Measurements from ENCODE around the gene ADCK2. TPM values are rescaled to one million over a fixed set of nuclear protein-coding genes. Genes with fewer than 3 reads are reported as not detected.
"Not testable (repeated sequence)": the region's sequence is repeated elsewhere in the genome, so short reads cannot be mapped to it uniquely, and the experiment has no call there.

Gene ADCK2
- total RNA-seq, 1 donor from 2014 or later, result 22.4 TPM

GRCh38 chr7:140695381-140695780 is 22.6 kb downstream of the ADCK2 start:
- no peak for DNase-seq (ENCODE audit: low spot score)

GRCh38 chr7:140696024-140696679 is 23.4 kb downstream of the ADCK2 start:
- peak; percentile 95 for DNase-seq (ENCODE audit: low spot score)

DNA sequence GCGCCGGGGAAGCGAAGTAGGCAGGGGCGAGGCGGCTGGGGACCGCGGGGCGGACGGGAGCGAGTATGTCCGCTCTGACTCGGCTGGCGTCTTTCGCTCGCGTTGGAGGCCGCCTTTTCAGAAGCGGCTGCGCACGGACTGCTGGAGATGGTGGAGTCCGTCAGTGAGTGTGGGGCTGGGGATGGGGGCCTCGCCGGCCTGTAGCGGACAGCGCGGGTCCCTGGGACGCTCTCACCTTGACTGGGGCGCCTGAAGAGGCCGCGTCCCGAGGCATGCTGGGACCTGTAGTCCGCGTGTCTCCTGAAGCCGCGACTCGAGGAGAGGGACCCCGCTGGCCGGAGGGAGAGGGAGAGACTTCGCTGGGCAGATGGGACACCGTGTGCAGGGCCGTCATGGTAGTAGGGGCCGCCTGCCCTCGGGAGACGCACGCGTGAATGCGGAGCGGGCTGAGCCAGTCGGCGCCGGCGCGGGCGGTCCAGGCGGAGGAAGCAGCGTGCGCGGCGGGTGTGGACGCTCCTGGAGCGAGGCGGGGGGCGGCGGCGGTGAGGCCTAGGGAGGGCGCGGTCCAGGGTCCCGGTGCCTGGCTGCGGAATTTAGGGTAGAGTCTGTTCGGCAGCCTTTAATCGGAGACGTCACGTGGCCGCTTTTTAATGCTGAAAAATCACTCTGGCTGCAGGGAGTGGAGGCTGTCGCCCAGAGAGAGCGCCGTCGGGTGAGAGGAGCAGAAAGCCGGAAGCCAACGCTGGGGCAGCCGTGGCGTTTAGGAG is 24.1 kb downstream of the ADCK2 start, which contains the start of gene NDUFB2:
NDUFB2 (plus strand) TSS at position 29 of the 767 bp plus-strand sequence; CDS start at position 66, 37 bp downstream.
- peak; percentile 52 for DNase-seq (ENCODE audit: low spot score)

- DNase-seq (ENCODE audit: low spot score), result no peak
Observed at GRCh38 chr7:140697447-140698143, 24.9 kb downstream of the ADCK2 start.

DNA sequence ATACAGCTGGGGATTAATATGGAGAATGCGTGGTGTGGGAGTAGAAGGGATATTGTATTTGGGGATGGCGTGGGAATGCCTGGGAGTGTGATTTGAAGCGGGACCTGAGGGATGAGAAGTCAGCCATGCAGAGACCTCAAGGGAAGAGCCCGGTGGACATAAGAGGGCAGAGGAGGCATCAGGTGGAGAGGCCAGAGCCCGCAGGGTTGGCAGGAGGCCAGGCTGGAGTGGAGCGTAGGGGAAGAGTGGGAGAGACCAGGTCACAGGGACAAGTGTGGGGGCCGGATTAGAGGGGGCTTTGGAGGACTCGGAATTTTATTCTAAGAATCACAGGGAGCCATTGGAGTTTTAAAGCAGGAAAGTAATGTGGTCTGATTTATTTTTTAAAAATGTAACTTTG is 25.7 kb downstream of the ADCK2 start:
- no peak for DNase-seq (ENCODE audit: low spot score)

- DNase-seq (ENCODE audit: low spot score), result no peak
Observed at GRCh38 chr7:140702774-140703173, 30.0 kb downstream of the ADCK2 start.

GRCh38 chr7:140704205-140704604 is 31.5 kb downstream of the ADCK2 start:
- DNase-seq (ENCODE audit: low spot score), result no peak

DNA sequence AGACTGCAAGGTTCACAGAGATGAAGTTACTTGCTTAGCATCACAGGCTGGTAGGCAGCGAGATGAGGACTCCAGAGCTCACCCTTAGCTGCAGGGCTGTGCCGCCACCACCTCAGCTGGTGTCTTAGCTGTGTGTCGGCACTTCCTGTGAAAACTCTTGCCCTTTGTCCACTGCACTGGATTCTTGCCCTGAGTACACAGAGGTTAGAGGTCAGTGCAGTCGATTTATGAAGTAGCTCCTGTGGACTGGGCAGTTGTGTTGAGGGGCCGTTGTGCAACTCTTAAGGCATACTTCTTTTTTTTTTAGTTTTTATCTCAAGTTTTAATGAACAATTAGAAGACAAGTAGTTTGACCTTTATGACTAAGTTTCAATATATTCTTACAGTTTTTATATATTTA is 34.4 kb downstream of the ADCK2 start:
- DNase-seq (ENCODE audit: low spot score), result no peak

DNA sequence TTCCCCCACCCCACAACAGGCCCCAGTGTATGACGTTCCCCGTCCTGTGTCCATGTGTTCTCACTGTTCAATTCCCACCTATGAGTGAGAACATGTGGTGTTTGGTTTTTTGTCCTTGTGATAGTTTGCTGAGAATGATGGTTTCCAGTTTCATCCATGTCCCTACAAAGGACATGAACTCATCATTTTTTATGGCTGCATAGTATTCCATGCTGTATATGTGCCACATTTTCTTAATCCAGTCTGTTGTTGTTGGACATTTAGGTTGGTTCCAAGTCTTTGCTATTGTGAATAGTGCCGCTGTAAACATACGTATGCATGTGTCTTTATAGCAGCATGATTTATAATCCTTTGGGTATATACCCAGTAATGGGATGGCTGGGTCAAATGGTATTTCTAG is 36.0 kb downstream of the ADCK2 start:
- DNase-seq (ENCODE audit: low spot score), result not testable (repeated sequence)

GRCh38 chr7:140712392-140712791 is 39.6 kb downstream of the ADCK2 start:
- DNase-seq (ENCODE audit: low spot score), result not testable (repeated sequence)

- DNase-seq (ENCODE audit: low spot score), result no peak
Observed at GRCh38 chr7:140714331-140715040, 41.7 kb downstream of the ADCK2 start.

DNA sequence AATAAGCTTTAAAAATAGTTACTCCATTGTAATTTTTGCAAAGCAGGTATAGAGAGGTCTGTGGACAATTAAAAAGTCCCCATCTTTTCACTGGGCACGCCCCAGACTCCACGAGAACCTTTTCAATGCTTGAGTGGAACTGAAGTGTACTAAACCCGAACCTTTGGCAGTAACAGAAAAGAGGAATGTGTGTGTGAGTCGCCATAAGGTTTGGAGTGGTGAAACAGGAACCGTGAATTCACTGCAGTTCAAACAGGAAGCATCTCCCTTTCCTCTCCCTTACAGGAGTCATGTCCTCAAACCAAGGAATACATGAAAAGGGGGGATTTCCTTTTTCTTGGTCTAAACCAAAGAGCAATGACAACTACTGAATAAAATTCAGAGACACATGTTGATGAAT is 47.0 kb downstream of the ADCK2 start:
- no peak for DNase-seq (ENCODE audit: low spot score)

- DNase-seq (ENCODE audit: low spot score), result no peak
Observed at GRCh38 chr7:140722254-140722653, 49.5 kb downstream of the ADCK2 start.

GRCh38 chr7:140723006-140723405 is 50.3 kb downstream of the ADCK2 start:
- no peak for DNase-seq (ENCODE audit: low spot score)

DNA sequence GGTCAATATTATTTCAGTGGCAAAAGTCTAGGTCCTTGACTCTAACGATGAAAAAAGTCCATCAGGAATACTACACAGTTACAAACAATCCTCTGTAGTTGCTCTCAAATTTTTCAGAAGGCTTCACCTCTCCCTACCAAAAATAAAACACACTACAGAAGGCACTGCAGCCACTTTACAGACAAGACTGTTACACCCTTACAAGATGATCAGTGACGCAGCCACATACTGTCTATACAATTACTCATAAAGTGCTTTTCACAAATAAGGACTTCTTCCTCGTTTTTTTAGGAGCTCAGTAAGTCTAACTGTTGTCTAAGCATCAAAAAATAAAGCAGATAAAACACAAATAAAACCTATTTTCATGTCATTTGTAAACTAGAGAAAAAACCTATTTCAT is 50.8 kb downstream of the ADCK2 start:
- DNase-seq (ENCODE audit: low spot score), result no peak

- no peak for DNase-seq (ENCODE audit: low spot score)
Observed at GRCh38 chr7:140724706-140725105, 52.0 kb downstream of the ADCK2 start.

DNA sequence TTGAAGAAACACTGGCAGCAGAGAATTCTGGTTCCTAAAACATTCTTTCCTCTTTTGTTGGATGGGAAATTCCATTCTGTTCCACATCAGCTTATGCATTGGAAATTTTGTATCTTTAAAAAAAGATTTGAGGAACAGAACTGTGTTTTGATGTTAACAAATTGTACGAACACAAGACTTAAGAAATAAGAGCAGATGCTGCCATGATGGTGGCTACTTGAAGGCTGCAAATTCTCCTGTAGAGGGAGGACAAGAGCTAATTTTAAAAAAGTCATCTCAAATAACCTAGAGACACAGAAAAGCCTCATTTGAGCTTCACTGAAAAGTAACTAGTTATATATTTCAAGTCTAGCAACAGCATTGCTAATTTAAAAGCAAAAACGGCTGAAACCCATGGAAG is 53.5 kb downstream of the ADCK2 start:
- no peak for DNase-seq (ENCODE audit: low spot score)

DNA sequence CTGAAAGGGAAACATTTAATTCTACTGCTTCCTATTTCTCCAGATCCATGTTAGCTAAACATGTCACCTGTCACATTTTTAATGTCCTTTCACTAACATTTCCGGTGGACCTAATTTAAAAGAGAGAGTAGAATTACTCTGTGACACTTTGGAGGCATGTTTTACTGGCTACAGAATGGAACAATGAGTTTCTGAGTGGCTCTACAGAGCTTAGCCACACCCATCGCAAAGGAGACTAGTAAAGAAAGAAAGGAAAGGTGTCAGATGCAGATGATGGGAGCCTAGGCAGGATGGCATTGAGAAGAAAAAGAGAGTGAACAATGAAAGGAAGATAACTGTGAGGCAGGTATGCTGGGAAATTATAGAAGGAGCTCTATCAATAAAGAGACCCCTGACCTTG is 59.7 kb downstream of the ADCK2 start:
- no peak for DNase-seq (ENCODE audit: low spot score)

DNA sequence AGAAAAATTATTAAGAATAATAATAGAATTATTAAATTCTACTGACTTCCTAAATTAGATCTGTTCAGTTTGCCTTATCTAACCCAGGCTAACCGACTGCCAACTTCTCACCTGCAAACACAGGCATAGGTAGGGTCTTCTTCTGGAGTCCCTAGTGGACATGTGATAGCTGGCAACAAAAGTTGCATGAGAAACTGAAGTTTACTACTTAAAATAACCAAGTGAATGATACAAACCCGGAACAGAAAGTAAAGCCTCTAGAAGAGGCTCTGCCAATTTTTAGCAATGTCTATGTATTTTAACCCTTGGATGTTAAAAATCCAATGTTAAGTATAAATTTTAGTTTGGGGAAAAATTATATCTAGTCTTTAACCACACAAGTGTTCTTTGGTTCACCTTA is 61.4 kb downstream of the ADCK2 start:
- DNase-seq (ENCODE audit: low spot score), result no peak

DNA sequence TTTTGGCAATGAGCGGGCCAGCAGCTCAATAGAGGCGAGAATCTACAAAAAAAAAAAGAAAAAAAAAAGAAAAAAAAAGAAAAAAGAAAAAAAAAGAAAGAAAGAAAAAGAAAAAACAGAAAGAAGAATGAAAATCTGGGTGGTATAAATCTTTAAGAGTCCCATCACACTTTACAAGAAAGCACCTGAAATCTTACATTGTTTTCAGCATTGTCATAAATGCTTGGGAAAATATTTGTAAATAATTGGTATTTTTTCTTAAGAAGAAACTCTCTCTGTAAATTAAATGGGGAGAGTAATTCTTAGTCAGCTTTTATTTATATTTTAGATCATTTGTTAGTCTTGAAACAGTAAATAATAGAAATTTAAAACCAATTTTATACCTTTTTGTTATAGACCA is 62.0 kb downstream of the ADCK2 start:
- no peak for DNase-seq (ENCODE audit: low spot score)

DNA sequence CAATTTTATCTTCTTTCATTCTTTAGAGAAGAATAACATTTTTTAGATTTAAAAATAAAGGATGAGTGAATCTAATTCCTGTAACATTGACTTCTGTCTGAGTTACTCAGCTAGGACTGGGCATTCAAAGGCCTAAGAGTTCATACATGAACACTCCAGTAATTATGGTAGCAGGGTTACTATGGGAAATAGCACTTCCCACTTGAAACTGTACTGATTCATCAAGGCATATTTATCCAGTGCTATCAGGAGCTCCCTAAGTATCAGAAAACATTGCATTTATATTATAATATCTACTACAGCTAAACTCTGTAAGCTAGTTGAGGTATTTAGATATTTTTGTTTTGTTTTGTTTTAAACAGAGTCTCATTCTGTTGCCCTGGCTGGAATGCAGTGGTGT is 65.5 kb downstream of the ADCK2 start:
- no peak for DNase-seq (ENCODE audit: low spot score)

DNA sequence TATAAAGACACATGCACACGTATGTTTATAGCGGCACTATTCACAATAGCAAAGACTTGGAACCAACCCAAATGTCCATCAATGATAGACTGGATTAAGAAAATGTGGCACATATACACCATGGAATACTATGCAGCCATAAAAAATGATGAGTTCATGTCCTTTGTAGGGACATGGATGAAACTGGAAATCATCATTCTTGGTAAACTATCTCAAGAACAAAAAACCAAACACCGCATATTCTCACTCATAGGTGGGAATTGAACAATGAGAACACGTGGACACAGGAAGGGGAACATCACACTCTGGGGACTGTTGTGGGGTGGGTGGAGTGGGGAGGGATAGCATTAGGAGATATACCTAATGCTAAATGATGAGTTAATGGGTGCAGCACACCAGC is 70.5 kb downstream of the ADCK2 start:
- DNase-seq (ENCODE audit: low spot score), result not testable (repeated sequence)
